GM21367 (cell line): ENCODE results near the gene MED20.
"Not testable (repeated sequence)": the region's sequence is repeated elsewhere in the genome, so short reads cannot be mapped to it uniquely, and the experiment has no call there.

ENCODE experiments used
- ATAC-seq: cut with Tn5 transposase; IDR thresholded peaks from one replicate; pipeline ENCODE4 v1.9.1; 2021; ENCODE audit not compliant: unreplicated experiment

The MED20 gene

DNA sequence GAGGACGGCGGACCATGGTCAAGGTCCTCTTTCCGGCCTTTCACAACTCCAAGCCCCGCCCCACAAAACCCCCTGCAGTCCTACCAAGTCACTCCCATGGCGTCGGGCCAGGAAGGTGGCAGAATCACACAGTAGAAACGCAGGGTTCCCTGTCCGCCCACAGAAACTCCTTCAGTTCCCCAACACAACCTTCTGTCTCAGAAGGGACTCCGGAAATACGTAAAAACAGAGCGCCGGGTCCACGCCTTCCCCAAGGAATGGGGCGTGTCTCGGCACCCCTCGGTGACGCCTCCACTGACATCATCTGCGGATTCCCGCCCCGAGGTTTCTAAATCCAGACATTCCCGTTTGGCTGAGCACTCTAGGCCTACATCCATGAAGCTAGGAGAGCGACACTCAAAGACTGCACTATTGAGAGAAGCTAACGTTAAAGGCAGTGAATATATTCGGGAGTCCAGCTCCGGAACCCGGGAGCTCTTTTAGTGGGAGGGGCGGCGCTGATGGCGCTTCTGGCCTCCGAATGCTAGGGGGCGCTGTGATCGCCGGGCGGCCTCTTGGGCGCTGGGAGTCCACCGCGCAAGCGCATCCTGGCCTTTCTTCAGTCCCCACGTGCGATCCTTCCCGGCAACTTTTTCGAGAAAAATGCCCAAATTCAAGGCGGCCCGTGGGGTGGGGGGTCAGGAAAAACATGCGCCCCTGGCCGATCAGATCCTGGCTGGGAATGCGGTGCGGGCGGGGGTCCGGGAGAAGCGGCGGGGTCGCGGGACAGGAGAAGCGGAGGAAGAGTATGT, at the start of gene MED20, which contains the start of gene BYSL:
Gene MED20 (minus strand): TSS at position 219 of the 791 bp plus-strand sequence. CDS start 121 bp downstream, at position 98.
Gene BYSL (plus strand): TSS at position 579 of the 791 bp plus-strand sequence. CDS start 64 bp downstream, at position 643.
- peak; percentile 74 for ATAC-seq

DNA sequence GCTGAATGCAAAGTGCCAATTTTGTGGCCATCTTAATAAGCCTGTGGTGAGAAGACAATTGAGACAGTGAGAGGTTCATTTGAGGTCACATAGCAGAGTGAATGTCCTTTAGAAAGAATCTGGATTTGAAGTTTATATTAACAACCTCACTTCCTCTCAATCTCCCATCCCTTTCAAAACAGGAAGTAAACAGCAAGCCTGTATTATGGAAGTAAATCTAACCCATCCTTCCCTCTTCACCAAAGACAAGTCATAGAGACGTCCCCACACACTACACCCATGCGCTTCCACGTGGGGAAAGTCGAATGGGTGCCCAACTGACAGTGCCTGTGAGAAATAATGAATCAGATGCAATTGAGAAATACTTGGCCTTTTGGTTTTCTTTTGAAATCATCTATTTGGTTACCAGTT, 49.5 kb upstream of the MED20 start:
- ATAC-seq: no peak

DNA sequence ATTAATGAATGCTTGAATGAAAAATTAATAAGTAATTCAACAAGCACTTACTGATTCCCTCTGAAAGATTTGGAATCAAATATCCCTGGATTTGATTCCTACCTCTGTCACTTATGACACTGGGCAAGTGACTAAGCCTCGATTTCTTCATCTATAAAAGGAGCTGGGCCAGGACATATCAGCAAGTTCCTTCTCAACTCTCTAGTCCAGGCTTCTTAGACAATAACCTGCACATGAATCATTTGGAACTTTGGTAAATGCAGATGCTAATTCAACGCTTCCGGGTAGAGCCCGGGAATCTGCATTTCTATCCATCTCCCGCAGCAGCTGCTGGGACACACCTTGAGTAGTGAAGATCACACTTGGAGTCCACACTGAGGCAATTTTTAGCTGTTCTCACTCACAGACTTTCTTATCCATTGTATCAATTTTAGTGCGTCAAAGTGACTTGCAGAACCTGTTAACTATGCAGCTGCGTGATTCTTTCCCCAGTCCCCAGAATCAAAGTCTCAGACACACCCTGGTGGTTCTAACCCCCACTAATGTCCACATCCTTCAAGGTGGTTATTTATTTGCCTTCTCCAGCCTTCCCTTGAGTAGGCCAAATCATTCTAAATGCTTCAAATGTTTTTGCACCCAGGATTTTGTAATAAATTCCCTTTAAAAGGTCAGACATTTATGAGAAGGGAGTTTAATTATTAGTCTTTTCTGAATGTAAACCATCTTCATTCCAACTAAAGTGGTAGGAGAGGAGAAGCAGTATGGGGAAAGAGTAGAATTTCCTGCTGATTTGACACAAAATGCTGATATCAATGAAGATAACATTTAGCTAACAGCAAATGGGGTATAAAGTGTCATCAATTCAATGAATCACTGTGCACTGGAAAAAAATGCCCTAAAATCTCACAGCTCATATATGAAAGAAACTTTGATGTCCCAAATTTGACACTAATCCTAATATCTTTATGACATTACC, 46.7 kb upstream of the MED20 start:
- ATAC-seq: no peak

DNA sequence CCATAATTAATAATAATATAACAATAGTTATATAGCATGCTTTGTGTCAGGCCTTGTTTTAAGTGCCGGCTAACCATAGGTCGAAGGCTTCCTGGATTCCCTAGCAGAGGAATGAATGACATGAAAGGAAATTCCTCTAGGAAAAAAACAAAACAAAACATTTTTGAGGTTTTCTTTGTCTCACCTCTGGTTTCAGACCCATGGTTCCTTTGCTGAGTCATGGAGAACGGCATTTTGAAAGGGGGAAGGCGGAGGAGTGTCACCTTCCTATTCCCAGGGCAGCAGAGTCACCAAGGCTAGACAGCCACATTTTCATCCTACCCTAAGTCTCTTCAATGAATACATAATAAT, 46.0 kb upstream of the MED20 start:
- no peak for ATAC-seq

GRCh38 chr6:41966214-41966920, 45.4 kb upstream of the MED20 start:
- ATAC-seq: no peak

DNA sequence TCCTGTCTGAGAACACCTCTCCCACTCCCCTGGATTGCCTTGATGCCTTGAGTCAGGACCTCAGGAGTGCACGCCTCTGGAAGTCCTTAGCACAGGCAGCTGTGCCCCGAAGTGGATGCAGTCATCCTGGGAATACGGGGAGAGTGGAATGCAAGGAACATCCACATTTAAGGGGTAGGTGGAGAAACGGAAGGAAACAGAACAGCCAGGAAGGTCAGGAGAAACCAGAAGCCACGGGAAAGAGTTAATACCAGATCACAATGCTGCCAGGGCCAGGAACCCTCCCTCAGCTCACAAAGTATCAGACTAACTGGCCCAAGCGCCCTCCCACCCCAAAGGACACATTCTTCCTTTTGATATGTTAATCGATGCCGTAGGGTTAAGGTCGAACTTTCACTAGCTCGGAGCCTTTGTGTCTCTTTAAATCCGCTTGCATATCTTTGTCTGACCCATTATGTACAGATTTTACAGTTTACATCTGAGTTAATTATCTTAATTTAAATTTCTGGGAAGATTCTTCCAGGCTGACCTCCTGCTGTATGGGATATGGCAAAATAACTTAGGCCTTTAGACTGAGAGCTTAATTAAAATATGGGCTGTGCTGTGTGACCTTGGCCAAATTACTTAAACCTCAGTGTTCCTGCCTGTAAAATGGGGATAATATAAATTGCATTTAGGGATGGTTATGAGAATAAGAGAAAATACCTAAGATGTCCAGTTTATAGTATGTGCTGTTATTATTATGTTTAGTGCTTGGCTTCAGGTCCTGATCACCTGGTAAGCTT, 44.7 kb upstream of the MED20 start:
- ATAC-seq: no peak

GRCh38 chr6:41964201-41964887, 43.4 kb upstream of the MED20 start:
- no peak for ATAC-seq

DNA sequence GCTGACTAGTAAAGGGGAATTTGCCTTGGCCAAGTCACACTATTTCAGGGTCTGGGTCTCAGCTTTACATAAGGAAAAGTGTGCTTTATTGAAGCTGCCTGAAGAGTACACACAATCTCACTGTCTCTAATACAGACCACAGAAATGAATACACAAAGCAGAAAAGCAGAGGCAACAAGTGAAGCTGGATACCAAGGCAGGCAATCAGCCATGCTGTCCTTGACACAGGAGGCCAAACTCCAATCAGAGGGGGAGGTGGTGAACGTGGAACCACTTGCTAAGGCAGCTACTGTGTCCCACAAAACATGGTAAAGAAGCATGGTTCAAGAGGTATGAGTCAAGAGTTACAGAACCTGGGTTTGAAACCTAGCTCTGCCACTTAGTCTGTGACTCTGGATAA, 42.4 kb upstream of the MED20 start:
- no peak for ATAC-seq

DNA sequence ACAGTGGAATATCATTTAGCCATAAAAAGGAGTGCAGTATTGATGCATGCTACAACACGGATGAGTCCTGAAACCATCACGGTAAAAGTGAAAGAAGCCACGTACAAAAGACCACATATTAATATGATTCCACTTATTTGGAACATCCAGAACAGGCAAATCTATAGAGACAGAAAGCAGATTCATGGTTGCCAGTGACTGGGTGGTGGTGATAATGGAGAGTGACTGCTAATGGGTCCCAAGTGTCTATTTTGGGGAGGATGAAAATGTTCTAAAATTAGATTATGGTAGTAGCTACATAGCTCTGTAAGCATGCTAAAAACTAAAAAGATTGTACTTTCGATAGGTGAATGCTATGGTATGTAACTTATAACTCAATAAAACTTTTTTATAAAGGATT, 39.1 kb upstream of the MED20 start:
- ATAC-seq: no peak

DNA sequence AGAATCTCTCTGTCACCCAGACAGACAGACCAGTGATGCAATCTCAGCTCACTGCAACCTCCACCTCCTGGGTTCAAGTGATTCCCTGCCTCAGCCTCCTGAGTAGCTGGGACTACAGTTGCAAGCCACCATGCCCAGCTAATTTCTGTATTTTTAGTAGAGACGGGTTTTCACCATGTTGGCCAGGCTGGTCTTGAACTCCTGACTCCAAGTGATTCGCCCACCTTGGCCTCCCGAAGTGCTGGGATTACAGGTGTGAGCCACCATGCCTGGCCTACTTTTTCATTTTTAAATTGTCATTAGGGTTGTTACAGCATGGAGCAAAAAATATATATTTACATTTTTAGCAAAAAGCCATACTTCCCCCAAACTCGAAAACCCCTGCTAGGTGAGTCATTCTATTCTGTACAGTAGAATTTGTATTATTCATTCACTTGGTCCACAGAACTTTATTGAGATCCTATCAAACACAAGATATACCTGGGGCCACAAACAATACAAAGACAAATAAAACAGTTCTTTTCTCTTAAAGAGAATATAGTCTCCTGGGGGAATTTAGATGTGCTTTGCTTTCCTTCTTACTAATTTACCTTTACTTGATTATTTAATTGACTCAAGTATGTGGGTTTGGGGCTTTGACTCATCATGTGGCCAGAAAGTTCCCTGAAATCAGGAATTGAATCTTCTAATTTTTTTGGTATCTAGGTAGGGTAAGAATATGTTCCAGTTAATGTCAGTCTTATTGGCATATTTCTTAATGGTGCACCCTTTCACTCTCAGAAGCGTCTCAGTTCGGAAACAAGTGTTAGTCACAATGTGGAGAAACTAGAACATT, 37.3 kb upstream of the MED20 start:
- ATAC-seq: no peak

- ATAC-seq: no peak
These were observed 36.2 kb upstream of the MED20 start for GRCh38 chr6:41957117-41957516.

DNA sequence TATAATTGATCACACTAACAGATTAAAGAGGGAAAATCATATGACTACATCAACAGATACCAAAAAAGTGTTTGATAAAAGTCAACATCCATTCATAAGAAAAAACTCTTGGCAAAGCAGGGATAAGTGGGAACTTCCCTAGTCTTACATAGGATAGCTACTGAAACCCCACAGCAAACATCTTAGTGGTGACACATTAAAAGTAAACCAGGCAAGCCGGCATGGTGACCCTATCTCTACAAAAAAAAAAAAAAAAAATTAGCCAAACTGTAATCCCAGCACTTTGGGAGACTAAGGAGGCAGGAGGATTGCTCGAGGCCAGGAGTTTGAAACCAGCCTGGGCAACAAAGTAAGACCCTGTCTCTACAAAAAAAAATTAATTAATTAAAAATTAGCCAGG, 34.5 kb upstream of the MED20 start:
- no peak for ATAC-seq

GRCh38 chr6:41954668-41955067, 33.7 kb upstream of the MED20 start:
- ATAC-seq: no peak

DNA sequence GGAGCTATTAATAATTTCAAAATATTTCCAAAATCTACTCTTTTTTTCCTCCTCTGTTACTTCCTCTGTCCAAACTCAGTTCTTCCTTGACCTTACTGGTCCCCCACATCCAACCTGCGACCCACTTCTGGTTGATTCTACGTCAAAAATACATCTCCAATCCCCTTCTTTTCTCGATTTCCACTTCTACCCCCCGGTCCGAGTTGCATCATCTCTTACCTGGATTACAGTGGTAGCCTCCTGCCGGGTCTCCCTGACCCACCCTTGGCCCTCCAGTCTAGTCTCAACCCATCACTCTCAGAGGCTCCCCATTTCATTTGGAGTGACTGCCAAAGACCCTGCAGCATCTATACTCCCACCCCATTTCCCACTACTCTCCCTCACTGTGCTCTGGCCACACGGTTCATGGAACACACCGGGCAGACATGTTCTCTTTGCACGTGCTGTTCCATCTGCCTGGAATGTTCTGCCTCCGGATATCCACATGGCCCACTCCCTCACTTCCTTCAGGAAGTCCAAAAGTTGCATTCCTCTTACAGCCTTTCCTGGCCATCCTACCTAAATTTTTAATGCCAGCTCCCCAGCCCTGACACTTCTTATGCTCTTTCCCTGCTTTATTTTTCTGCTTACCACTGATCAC, 26.8 kb upstream of the MED20 start:
- no peak for ATAC-seq

GRCh38 chr6:41943456-41943855, 22.5 kb upstream of the MED20 start:
- no peak for ATAC-seq

DNA sequence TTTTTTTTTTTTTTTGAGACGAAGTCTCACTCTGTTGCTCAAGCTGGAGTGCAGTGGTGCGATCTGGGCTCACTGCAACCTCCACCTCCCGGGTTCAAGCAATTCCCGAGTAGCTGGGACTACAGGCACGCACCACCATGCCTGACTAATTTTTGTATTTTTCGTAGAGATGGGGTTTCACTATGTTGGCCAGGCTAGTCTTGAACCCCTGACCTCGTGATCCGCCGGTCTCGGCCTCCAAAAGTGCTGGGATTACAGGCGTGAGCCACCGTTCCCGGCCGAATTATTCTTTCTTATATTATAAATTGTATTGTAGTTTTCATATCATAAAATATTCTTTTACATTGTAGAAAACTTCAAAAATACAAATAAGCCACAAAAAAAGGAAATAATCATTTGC, 21.9 kb upstream of the MED20 start:
- not testable (repeated sequence) for ATAC-seq

GRCh38 chr6:41942067-41942851, 21.3 kb upstream of the MED20 start:
- ATAC-seq: no peak
